ENCODE results near the gene ARFGAP2. TPM values are rescaled to one million over a fixed set of nuclear protein-coding genes. Genes with fewer than 3 reads are reported as not detected.

ARFGAP2 gene
- total and polyA plus RNA-seq, 7 donors = 46.8 to 185 (median 85.0) TPM

DNA sequence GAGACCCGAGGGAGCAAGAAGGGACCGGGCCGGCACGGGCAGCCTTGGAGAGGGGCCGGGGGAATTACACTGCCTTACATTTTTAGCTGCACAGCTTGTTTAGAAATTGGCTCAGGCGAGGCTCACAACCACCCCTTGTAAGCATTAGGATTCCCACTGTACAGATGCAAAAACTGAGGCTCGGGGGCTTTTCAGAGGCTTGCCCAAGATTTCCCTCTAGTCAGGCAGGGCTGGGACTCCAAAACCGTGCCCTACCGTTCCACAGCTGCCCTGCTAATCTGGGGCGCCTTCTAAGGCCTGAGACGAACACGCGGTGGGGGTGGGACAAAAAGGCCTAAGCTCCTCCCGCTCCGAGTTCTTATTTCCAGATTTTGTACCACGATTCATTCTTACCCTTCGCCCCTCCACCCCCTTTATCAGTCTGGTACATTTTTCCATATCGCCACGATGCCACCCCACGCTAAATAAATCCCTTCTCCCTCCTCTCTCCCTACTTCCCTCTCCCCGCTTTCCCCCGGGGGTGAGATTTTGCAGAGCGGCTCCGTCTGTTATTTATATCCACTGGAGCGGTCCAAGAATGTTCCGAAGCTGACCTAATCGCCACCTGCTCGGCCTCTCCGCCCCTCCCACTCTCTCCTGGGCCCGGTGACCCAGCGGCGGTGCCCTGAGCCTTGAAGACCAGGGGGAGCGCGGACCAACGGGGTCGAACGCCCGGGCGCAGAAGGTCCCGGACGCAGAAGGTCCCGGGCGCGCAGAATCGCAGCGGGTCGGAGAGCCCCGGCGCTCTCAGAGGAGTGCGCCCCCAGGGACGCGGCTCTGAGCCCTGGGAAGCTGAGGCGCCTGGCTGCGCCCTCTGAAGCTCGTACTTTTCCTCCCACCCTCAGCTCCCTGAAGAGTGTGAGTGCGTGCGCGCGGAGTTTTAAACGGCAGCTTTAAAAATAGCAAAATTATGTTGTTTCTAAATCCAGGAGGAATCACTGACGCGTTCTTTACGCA, 10.3 kb upstream of the ARFGAP2 start:
- peak; percentile 89 for DNase-seq
- Histone ChIP-seq H3K27me3 (no peaks in the 10 kb centered on the region), H3K27ac (peak overlapping the region; percentile 88 to 99 (median 95)), H3K4me3 (peak overlapping the region; percentile 62 to 95 (median 75)), H3K4me1 (peaks cover 0 to 72% (median 65%) of the 10 kb centered on the region in 4 donors), H3K9me3 (no peaks in the 10 kb centered on the region), H3K36me3 (no peaks in the 10 kb centered on the region)
- peak; percentile 8 to 39 for TF ChIP-seq POLR2A (IDR thresholded peaks at IDR 0.05)
- TF ChIP-seq, protein P1, sequence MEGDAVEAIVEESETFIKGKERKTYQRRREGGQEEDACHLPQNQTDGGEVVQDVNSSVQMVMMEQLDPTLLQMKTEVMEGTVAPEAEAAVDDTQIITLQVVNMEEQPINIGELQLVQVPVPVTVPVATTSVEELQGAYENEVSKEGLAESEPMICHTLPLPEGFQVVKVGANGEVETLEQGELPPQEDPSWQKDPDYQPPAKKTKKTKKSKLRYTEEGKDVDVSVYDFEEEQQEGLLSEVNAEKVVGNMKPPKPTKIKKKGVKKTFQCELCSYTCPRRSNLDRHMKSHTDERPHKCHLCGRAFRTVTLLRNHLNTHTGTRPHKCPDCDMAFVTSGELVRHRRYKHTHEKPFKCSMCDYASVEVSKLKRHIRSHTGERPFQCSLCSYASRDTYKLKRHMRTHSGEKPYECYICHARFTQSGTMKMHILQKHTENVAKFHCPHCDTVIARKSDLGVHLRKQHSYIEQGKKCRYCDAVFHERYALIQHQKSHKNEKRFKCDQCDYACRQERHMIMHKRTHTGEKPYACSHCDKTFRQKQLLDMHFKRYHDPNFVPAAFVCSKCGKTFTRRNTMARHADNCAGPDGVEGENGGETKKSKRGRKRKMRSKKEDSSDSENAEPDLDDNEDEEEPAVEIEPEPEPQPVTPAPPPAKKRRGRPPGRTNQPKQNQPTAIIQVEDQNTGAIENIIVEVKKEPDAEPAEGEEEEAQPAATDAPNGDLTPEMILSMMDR (IDR thresholded peaks at IDR 0.05) = no peak
- peak; percentile 60 to 75 (median 70) for TF ChIP-seq POLR2AphosphoS5 (IDR thresholded peaks at IDR 0.05)
- peak in 3 of 4 donors; percentile 5 to 64 (median 46) for TF ChIP-seq EP300 (IDR thresholded peaks at IDR 0.05)
- 2% methylated on average over 63 of the region's 63 CpGs for WGBS, 2 donors
- intact Hi-C loops (cut with DNase I) = loop anchor here (1.0 to 5.0 kb wide), 3 partner anchors 27 to 220 kb away; partner anchors contain the start of genes ACP2, DDB2 and SLC39A13

DNA sequence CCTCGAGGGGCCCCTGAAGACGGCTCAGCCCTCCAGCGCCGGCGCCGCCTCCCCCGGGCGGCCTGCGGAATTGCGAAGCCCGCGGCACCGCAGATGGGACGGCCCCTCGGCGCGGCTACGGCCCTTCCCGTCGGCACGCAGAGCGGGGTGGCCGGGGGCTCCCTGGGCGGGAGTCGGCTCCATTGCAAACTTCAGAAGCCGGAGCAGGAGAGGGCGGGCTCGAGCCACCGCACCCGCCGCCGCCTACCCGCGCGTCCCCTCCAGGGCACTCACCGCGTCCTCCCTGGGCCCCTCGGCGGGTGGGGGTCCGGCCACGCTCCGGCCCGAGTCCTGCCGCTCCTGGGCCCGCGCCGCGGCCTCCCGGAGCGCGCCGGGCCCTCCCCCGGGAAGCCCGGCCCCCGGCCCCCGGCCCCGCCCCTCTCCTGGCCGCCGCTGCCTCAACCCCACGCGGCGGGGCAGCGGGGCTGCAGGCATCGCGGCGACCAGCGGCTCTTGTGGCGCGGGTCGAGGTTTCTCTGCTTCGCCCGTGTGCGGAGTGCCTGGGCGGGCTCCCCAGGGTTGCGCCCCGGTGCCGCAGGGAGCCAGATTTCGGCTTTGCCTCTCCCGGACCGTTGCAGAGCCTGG, 9.5 kb upstream of the ARFGAP2 start, which contains the start of gene PACSIN3:
Gene PACSIN3 (minus strand): TSS at position 359 of the 624 bp plus-strand sequence. CDS start 3,707 bp downstream, outside the sequence.
- Histone ChIP-seq H3K27me3 (no peaks in the 10 kb centered on the region), H3K9me3 (no peaks in the 10 kb centered on the region), H3K36me3 (peaks cover 0 to 5% (median 0%) of the 10 kb centered on the region in 4 donors), H3K4me3 (peak within 1 kb of the TSS; percentile 62 to 95 (median 75)), H3K27ac (peak within 1 kb of the TSS; percentile 88 to 99 (median 95)), H3K4me1 (peaks cover 0 to 72% (median 65%) of the 10 kb centered on the region in 4 donors)
- intact Hi-C loops (cut with DNase I) = loop anchor here (1.0 to 5.0 kb wide), 3 partner anchors 28 to 221 kb away; partner anchors contain the start of genes ACP2, DDB2 and SLC39A13
- peak; percentile 82 for DNase-seq
- 1% methylated on average over 80 of the region's 80 CpGs for WGBS, 2 donors
- TF ChIP-seq, protein P1 (IDR thresholded peaks at IDR 0.05) = peak in 2 of 4 experiments; percentile 33 to 38
- TF ChIP-seq EP300 (IDR thresholded peaks at IDR 0.05) = no peak
- peak; percentile 36 to 83 (median 58) for TF ChIP-seq POLR2AphosphoS5 (IDR thresholded peaks at IDR 0.05)
- peak in 1 of 2 donors; percentile 20 for TF ChIP-seq POLR2A (IDR thresholded peaks at IDR 0.05)

DNA sequence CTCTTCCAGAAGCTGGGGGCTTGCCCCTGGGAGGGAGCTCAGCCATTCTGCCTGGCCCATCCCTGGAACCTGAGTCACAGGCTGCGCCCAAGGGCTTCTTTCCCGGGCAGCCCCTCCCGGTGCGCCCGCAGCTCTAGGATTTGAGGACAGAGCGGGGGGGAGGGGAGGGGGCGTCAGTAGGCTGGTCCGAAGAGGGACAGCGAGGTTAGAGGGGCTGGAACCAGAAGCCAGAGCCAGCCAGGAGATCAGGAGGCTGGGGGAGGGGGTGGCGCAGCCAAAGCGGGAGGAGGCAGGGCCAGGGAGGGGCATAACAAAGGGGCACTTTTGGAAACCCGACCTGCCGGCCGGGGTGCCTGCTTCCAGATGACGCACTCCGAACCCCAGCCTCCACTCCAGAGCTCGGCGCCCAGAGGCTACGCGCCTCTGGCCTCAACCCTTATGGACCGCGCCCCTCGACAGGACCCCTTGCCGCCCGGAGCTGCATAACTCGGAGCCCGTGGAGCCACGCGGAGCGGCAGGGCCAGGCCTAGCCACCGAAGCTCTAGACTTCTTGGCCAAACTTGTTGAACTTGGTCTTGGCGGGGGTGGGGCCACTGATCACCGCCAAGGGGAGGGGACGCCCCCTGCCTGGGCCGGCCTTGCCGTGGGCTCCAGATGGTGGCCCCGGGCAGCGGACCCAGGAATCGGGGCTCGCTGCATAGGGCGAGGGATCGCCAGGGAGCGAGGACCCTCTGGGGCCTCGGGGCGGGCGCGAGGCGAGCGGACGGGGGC, 8.8 kb upstream of the ARFGAP2 start:
- Histone ChIP-seq H3K4me1 (peaks cover 0 to 72% (median 65%) of the 10 kb centered on the region in 4 donors), H3K27ac (peak overlapping the region; percentile 88 to 99 (median 95)), H3K27me3 (no peaks in the 10 kb centered on the region), H3K9me3 (no peaks in the 10 kb centered on the region), H3K36me3 (peaks cover 0 to 12% (median 0%) of the 10 kb centered on the region in 4 donors), H3K4me3 (peak overlapping the region; percentile 62 to 95 (median 75))
- peak; percentile 88 for DNase-seq
- 6 to 15% methylated on average over 50 of the region's 50 CpGs for WGBS, 2 donors
- intact Hi-C loops (cut with DNase I) = loop anchor here (1.0 to 5.0 kb wide), 4 partner anchors 29 to 222 kb away; partner anchors contain the start of genes ACP2, DDB2 and SLC39A13
- TF ChIP-seq, protein P1 (IDR thresholded peaks at IDR 0.05) = no peak
- TF ChIP-seq POLR2AphosphoS5 (IDR thresholded peaks at IDR 0.05) (peak; percentile 67 to 90 (median 80)), EP300 (IDR thresholded peaks at IDR 0.05) (peak in 1 of 4 donors; percentile 2), POLR2A (IDR thresholded peaks at IDR 0.05) (peak; percentile 57 to 77)
